GM12878 (cell line): ENCODE results near the gene TMEM217. TPM values are rescaled to one million over a fixed set of nuclear protein-coding genes. Genes with fewer than 3 reads are reported as not detected.

Experiments
- ATAC-seq: fragments of 200-7000 bp; cut with Tn5 transposase; 3 replicates; pipeline ENCODE4 v1.9.1; 2020; ENCODE audit warnings: mild to moderate bottlenecking, moderate library complexity
- BruUV-seq: library from RNA; stranded (reverse); fragments of 400-500 nt; replicated peaks from 2 replicates; lab custom pipeline; 2021; lab: Mats Ljungman, UMichigan
- CTCF ChIA-PET: fragments of 300-600 bp; sonication (Branson Sonifier 250); formaldehyde crosslinking; extraction: SDS; loops from one replicate; lab custom pipeline; 2021; ENCODE audit warnings: inconsistent platforms; lab: Yijun Ruan, JAX
- POLR2A ChIA-PET: fragments of 350-600 bp; formaldehyde crosslinking; extraction: SDS; loops from one replicate; lab custom pipeline; 2021; ENCODE audit warnings: inconsistent platforms; lab: Charles Lee
- RAD21 ChIA-PET: fragments of 300-600 bp; sonication (Branson Sonifier 250); formaldehyde crosslinking; loops from one replicate; lab custom pipeline; 2023; ENCODE audit warnings: antibody characterized with exemption; ENCODE audit not compliant: unreplicated experiment; lab: Charles Lee
- SMC1A ChIA-PET: fragments of 300-600 bp; sonication (Branson Sonifier 250); formaldehyde crosslinking; loops from one replicate; lab custom pipeline; 2023; ENCODE audit not compliant: unreplicated experiment, uncharacterized antibody; lab: Charles Lee
- DNase-seq: peaks from one replicate; pipeline ENCODE4 v3.0.0-alpha.2; 2011; ENCODE audit warnings: low read depth, low spot score
- FAIRE-seq: peaks from 3 replicates; lab custom pipeline; 2011; peaks lifted over from hg19 to GRCh38; lab: Jason Lieb, UNC
- H2AFZ ChIP-seq: 2 replicates; pipeline ENCODE4 v1.6.0; 2011; ENCODE audit warnings: low read depth, low read length, control low read depth; ENCODE audit not compliant: control insufficient read depth
- H3K27ac ChIP-seq: 2 replicates; pipeline ENCODE4 v1.5.1; 2011; ENCODE audit warnings: control low read depth; ENCODE audit not compliant: control insufficient read depth, insufficient read depth
- H3K27me3 ChIP-seq, 2 experiments: replicated peaks in 1 of 2; 2 replicates each; pipeline versions ENCODE4 v1.6.0 to v1.6.1; 2011; ENCODE audit warnings: low read length in 1 of 2; ENCODE audit not compliant: control insufficient read depth in 2 of 2, insufficient read depth in 2 of 2
- H3K36me3 ChIP-seq, 2 experiments: 2 replicates each; pipeline ENCODE4 v1.5.1; 2011; ENCODE audit warnings: low read length in 1 of 2; ENCODE audit not compliant: control insufficient read depth in 2 of 2, insufficient read depth in 2 of 2
- H3K4me1 ChIP-seq: 2 replicates; pipeline ENCODE4 v1.6.1; 2011; ENCODE audit warnings: mild to moderate bottlenecking, low read length, moderate library complexity, mixed read lengths; ENCODE audit not compliant: control insufficient read depth, insufficient read depth
- H3K4me2 ChIP-seq: 2 replicates; pipeline ENCODE4 v1.6.0; 2011; ENCODE audit warnings: control low read depth; ENCODE audit not compliant: control insufficient read depth, insufficient read depth
- H3K4me3 ChIP-seq: fragments of 200-600 bp; sonication (generic); 2 replicates; pipeline ENCODE4 v1.5.1; 2016
- H3K79me2 ChIP-seq: 2 replicates; pipeline ENCODE4 v1.6.0; 2011; ENCODE audit warnings: low read length; ENCODE audit not compliant: control insufficient read depth, insufficient read depth
- H3K9ac ChIP-seq: 2 replicates; pipeline ENCODE4 v1.8.0; 2011; ENCODE audit warnings: low read length, control low read depth, mixed read lengths; ENCODE audit not compliant: control insufficient read depth, insufficient read depth
- H3K9me3 ChIP-seq: replicated peaks from 3 replicates; pipeline ENCODE4 v1.5.1; 2011; ENCODE audit warnings: mild to moderate bottlenecking, low read length; ENCODE audit not compliant: control insufficient read depth, insufficient read depth
- H4K20me1 ChIP-seq: 2 replicates; pipeline ENCODE4 v1.6.0; 2011; ENCODE audit not compliant: control insufficient read depth, insufficient read depth
- BCL3 ChIP-seq: IDR thresholded peaks from 2 replicates; pipeline ENCODE4 v1.6.1; 2011; ENCODE audit warnings: borderline replicate concordance, low read depth, mild to moderate bottlenecking, moderate library complexity, low read length; ENCODE audit not compliant: insufficient read depth, poor library complexity, severe bottlenecking
- HCFC1 ChIP-seq: fragments of 150-350 bp; IDR thresholded peaks from 2 replicates; pipeline ENCODE4 v1.6.1; 2014; ENCODE audit warnings: low read length
- JUND ChIP-seq: IDR thresholded peaks from 2 replicates; pipeline ENCODE4 v1.6.1; 2012; ENCODE audit warnings: low read depth, mild to moderate bottlenecking, low read length, improper control_type of control experiment, moderate library complexity
- ZBTB11 ChIP-seq: fragments of 450-650 bp; formaldehyde crosslinking; IDR thresholded peaks from 2 replicates; pipeline ENCODE4 v1.5.0; 2022; ENCODE audit warnings: mild to moderate bottlenecking, missing genetic modification characterization
- ZBTB40 ChIP-seq: fragments of 450-650 bp; IDR thresholded peaks from 2 replicates; pipeline ENCODE4 v1.6.1; 2016; ENCODE audit warnings: mild to moderate bottlenecking, moderate library complexity, borderline replicate concordance
- WGBS: methylation state at CpG from one replicate; pipeline ENCODE4 v1.1.6; 2016; ENCODE audit warnings: low lambda C conversion rate; ENCODE audit not compliant: insufficient replicate concordance, insufficient coverage; ENCODE audit errors: missing lambda C conversion rate; 5-methylcytosine and 5-hydroxymethylcytosine counted together
- in situ Hi-C: fragments of 300-500 bp; cut with MboI; formaldehyde crosslinking; loops from 9 replicates; pipeline ENCODE4 v1.14.3; 2018; ENCODE audit warnings: mixed read lengths
- intact Hi-C: fragments of 100-400 bp; cut with micrococcal nuclease; formaldehyde crosslinking; loops from one replicate; pipeline ENCODE4 v1.14.2; 2022; ENCODE audit not compliant: unreplicated experiment
- polyA plus RNA-seq, 11 experiments: library from polyadenylated mRNA; depleted of rRNA in 4 of 11; unstranded in 6 of 11; stranded (reverse) in 5 of 11; fragments of >200 nt; fragmentation: Nextera tagmentation in 4 of 11; fragmentation: Illumina TruSeq in 1 of 11; extraction: Ambion mirVana in 4 of 11; extraction: Trizol in 1 of 11; gene quantifications; 1 replicate in 1 of 11; 2 replicates in 10 of 11; pipeline versions ENCODE4 v1.2.1 to v1.2.3, GENCODE V29; 2011 to 2016; ENCODE audit warnings: inconsistent platforms in 2 of 11, missing spikeins in 2 of 11, low read depth in 1 of 11
- total RNA-seq, 4 experiments: library from RNA; depleted of rRNA in 3 of 4; stranded (reverse); fragments of >200 nt in 3 of 4; fragmentation: Illumina TruSeq in 1 of 4; extraction: Trizol in 1 of 4; gene quantifications; 2 replicates each; pipeline versions ENCODE4 v1.2.1 to v1.2.3, GENCODE V29; 2013 to 2021

Gene TMEM217
- total and polyA plus RNA-seq, 10 of the 15 experiments (the other 5 are each of a cell fraction or from before 2014, with no cell fraction given) = 1.3 to 4.5 (median 2.3) TPM

- Histone ChIP-seq H3K79me2 (peaks cover 38% of the 10 kb centered on the region), H3K36me3 (no peaks in the 10 kb centered on the region), H3K9ac (no peak overlapping the region), H3K9me3 (no peaks in the 10 kb centered on the region), H2AFZ (peak overlapping the region; percentile 60), H3K27ac (no peak overlapping the region), H3K27me3 (no peaks in the 10 kb centered on the region), H3K4me3 (peak overlapping the region; percentile 84; the same call in 1 of the 2 replicates), H3K4me2 (peak overlapping the region; percentile 78), H4K20me1 (no peaks in the 10 kb centered on the region; the same call in 1 of the 2 replicates), H3K4me1 (peaks cover 11% of the 10 kb centered on the region)
- ChIA-PET RAD21 (interaction anchor here (1.2 to 1.7 kb wide), 4 partner anchors 14 to 86 kb away, joined by 4 to 6 read pairs (median 5); no protein-coding TSS in a partner anchor), SMC1A (interaction anchor here (1.1 to 1.5 kb wide), 5 partner anchors 9 to 87 kb away, joined by 3 to 5 read pairs (median 3); partner anchors contain the start of gene PIM1), CTCF (interaction anchor here (1.0 to 2.0 kb wide), 5 partner anchors 49 to 86 kb away, joined by 3 to 7 read pairs (median 4); no protein-coding TSS in a partner anchor), POLR2A (interaction anchor here (0.6 to 1.6 kb wide), 10 partner anchors 9 to 271 kb away, joined by 3 to 8 read pairs (median 4); partner anchors contain the start of gene MTCH1)
- TF ChIP-seq ZBTB11 (CRISPR knock-in tag) = no peak
- no peak for TF ChIP-seq HCFC1
- no peak for TF ChIP-seq ZBTB40
- TF ChIP-seq JUND = no peak
- TF ChIP-seq BCL3 = no peak
- 0% methylated on average over 9 of the region's 9 CpGs for WGBS
- intact Hi-C loops = no loop called here
- in situ Hi-C loops = no loop called here
- no TSS peak for BruUV-seq
- DNase-seq = no peak
- no peak for ATAC-seq
- no peak for FAIRE-seq
Measured at GRCh38 chr6:37257320-37257633, 667 bp downstream of the TMEM217 start.
